WERI-Rb-1 (cell line): ENCODE data around the gene VKORC1L1.

Experiments used
- DNase-seq: peaks from one replicate; pipeline ENCODE4 v3.0.0-alpha.2; 2020
- H3K27ac ChIP-seq: fragments of 250-450 bp; sonication (Bioruptor Pico); 2 replicates; pipeline ENCODE4 v1.5.1; 2020; ENCODE audit warnings: mild to moderate bottlenecking, moderate library complexity
- H3K27me3 ChIP-seq: fragments of 250-450 bp; sonication (Bioruptor Pico); 2 replicates; pipeline ENCODE4 v1.5.1; 2021; ENCODE audit warnings: mild to moderate bottlenecking, low read depth, moderate library complexity; ENCODE audit not compliant: insufficient read depth, severe bottlenecking
- H3K36me3 ChIP-seq: fragments of 250-450 bp; sonication (Bioruptor Pico); 2 replicates; pipeline ENCODE4 v1.5.1; 2020; ENCODE audit warnings: mild to moderate bottlenecking, moderate library complexity
- H3K4me3 ChIP-seq: 2 replicates; pipeline ENCODE4 v1.5.1; 2011; ENCODE audit warnings: low read depth, mild to moderate bottlenecking, control low read depth, low read length
- H3K9me3 ChIP-seq: fragments of 250-450 bp; sonication (Bioruptor Pico); 2 replicates; pipeline ENCODE4 v1.5.1; 2021; ENCODE audit warnings: mild to moderate bottlenecking, moderate library complexity; ENCODE audit not compliant: severe bottlenecking
- TF ChIP-seq, protein P1 (sequence below): IDR thresholded peaks from 2 replicates; pipeline ENCODE4 v1.5.1; 2011; ENCODE audit warnings: low read depth, mild to moderate bottlenecking, control low read depth, inconsistent platforms, low read length

Gene VKORC1L1

DNA sequence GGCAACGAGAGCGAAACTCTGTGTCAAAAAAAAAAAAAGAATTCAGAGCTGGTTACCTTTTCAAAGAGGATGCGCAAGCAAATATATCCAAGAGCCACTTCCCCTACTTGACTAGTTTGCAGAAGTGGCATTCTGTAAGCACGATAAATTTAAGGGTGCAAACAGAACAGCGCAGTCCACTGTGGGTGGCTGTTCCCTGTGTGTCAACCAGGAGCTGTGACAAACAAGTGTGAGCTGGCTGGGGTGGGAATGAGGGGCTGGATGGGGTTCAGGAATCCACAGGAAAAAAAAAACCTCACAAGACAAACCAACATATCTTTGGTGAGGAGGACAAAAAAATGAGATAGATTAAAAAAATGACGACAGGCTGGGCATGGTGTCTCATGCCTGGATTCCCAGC, 93.3 kb downstream of the VKORC1L1 start:
- TF ChIP-seq, protein P1, sequence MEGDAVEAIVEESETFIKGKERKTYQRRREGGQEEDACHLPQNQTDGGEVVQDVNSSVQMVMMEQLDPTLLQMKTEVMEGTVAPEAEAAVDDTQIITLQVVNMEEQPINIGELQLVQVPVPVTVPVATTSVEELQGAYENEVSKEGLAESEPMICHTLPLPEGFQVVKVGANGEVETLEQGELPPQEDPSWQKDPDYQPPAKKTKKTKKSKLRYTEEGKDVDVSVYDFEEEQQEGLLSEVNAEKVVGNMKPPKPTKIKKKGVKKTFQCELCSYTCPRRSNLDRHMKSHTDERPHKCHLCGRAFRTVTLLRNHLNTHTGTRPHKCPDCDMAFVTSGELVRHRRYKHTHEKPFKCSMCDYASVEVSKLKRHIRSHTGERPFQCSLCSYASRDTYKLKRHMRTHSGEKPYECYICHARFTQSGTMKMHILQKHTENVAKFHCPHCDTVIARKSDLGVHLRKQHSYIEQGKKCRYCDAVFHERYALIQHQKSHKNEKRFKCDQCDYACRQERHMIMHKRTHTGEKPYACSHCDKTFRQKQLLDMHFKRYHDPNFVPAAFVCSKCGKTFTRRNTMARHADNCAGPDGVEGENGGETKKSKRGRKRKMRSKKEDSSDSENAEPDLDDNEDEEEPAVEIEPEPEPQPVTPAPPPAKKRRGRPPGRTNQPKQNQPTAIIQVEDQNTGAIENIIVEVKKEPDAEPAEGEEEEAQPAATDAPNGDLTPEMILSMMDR: no peak
- H3K36me3 ChIP-seq: peaks cover 93% of the 10 kb centered on the region

GRCh38 chr7:65967361-65968155, 94.7 kb downstream of the VKORC1L1 start:
- Histone ChIP-seq H3K36me3 (peaks cover 93% of the 10 kb centered on the region), H3K27ac (no peak overlapping the region), H3K4me3 (no peak overlapping the region), H3K9me3 (no peaks in the 10 kb centered on the region), H3K27me3 (no peaks in the 10 kb centered on the region)
- TF ChIP-seq, protein P1: no peak
- no peak for DNase-seq

More for the DNA sequence above, 93.3 kb downstream of the VKORC1L1 start:
- H3K9me3 ChIP-seq: no peaks in the 10 kb centered on the region
- H3K27me3 ChIP-seq: no peaks in the 10 kb centered on the region
- H3K4me3 ChIP-seq: no peak overlapping the region
- H3K27ac ChIP-seq: no peak overlapping the region
- no peak for DNase-seq

DNA sequence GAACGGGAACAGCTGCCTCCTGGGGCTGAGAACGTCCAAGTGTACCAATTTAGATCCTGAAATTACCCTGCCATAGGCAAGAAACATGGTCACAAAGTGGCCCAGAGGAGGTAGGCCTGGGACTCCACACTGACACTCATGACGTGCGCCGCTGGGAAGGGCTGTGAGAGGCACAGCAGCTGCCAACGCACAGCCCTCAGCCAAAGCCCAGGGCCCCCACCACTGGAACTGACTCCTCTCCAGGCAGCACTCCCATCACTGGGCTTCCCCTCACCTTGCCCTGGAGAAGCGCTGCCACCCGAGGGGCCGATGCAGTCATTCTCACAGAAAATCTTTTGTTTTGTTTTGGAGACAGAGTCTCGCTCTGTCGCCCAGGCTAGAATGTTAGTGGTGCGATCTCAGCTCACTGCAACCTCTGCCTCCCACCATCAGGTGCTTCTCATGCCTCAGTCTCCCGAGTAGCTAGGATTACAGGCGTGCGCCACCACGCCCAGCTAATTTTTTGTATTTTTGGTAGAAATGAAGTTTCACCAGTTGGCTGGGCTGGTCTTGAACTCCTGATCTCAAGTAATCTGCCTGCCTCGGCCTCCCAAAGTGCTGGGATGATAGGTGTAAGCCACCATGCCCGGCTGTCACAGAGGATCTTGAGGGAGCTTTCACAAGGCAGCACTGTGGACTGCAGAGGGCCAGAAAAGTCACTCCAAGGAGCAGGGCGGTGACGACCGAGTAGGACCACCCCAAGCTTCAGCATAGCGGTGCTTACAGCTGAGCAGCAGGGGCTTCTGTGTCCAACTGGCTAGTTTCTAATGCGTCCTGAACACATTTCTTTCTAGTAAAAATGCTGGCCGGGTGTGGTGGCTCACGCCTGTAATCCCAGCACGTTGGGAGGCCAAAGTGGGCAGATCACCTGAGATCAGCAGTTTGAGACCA, 95.6 kb downstream of the VKORC1L1 start:
- Histone ChIP-seq H3K9me3 (no peaks in the 10 kb centered on the region), H3K36me3 (peaks cover 93% of the 10 kb centered on the region), H3K27ac (no peak overlapping the region), H3K4me3 (no peak overlapping the region), H3K27me3 (no peaks in the 10 kb centered on the region)
- no peak for DNase-seq
- TF ChIP-seq, protein P1: no peak

- DNase-seq: no peak
- Histone ChIP-seq H3K9me3 (no peaks in the 10 kb centered on the region), H3K27me3 (no peaks in the 10 kb centered on the region), H3K36me3 (peaks cover 98% of the 10 kb centered on the region), H3K4me3 (no peak overlapping the region), H3K27ac (no peak overlapping the region)
- TF ChIP-seq, protein P1: no peak
Observed at GRCh38 chr7:65971021-65971420, 98.1 kb downstream of the VKORC1L1 start.

GRCh38 chr7:65972976-65973375, 100.1 kb downstream of the VKORC1L1 start:
- peaks cover 96% of the 10 kb centered on the region for H3K36me3 ChIP-seq
- TF ChIP-seq, protein P1: no peak

More at GRCh38 chr7:65972976-65973375, 100.1 kb downstream of the VKORC1L1 start:
- DNase-seq: no peak
- Histone ChIP-seq H3K4me3 (no peak overlapping the region), H3K27me3 (no peaks in the 10 kb centered on the region), H3K27ac (no peak overlapping the region), H3K9me3 (no peaks in the 10 kb centered on the region)
